ENCODE data around the gene RFX3. TPM values are rescaled to one million over a fixed set of nuclear protein-coding genes. Genes with fewer than 3 reads are reported as not detected.

The RFX3 gene
- total RNA-seq, 2 donors from 2014 or later: 8.7 to 19.8 TPM

- H3K9me3 Mint-ChIP-seq: no peaks in the 10 kb centered on the region
- H3K4me3 Mint-ChIP-seq: no peak overlapping the region
- no peak overlapping the region for H3K27ac Mint-ChIP-seq
- no peaks in the 10 kb centered on the region for H3K27me3 Mint-ChIP-seq
- H3K4me1 Mint-ChIP-seq: peaks cover 20% of the 10 kb centered on the region
- H3K36me3 Mint-ChIP-seq (ENCODE audit: low read depth): peaks cover 21% of the 10 kb centered on the region
- ATAC-seq (replicated peaks): no peak
Measured at GRCh38 chr9:3506164-3506563, 19.6 kb downstream of the RFX3 start.

GRCh38 chr9:3502560-3503398, 23.0 kb downstream of the RFX3 start:
- H3K4me3 Mint-ChIP-seq: no peak overlapping the region
- peaks cover 18% of the 10 kb centered on the region for H3K4me1 Mint-ChIP-seq
- no peaks in the 10 kb centered on the region for H3K9me3 Mint-ChIP-seq
- H3K27ac Mint-ChIP-seq: no peak overlapping the region
- H3K27me3 Mint-ChIP-seq: no peaks in the 10 kb centered on the region
- ATAC-seq (replicated peaks): no peak
- peaks cover 15% of the 10 kb centered on the region for H3K36me3 Mint-ChIP-seq (ENCODE audit: low read depth)

- no peak overlapping the region for H3K27ac Mint-ChIP-seq
- ATAC-seq (replicated peaks): no peak
- H3K9me3 Mint-ChIP-seq: no peaks in the 10 kb centered on the region
- H3K36me3 Mint-ChIP-seq (ENCODE audit: low read depth): peaks cover 10% of the 10 kb centered on the region
- peaks cover 5% of the 10 kb centered on the region for H3K4me1 Mint-ChIP-seq
- no peaks in the 10 kb centered on the region for H3K27me3 Mint-ChIP-seq
- H3K4me3 Mint-ChIP-seq: peak overlapping the region; percentile 6
Measured at GRCh38 chr9:3500044-3500443, 25.8 kb downstream of the RFX3 start.

GRCh38 chr9:3498691-3499090, 27.1 kb downstream of the RFX3 start:
- peak overlapping the region; percentile 22 for H3K27ac Mint-ChIP-seq
- ATAC-seq (replicated peaks): no peak
- no peak overlapping the region for H3K4me3 Mint-ChIP-seq
- peaks cover 8% of the 10 kb centered on the region for H3K4me1 Mint-ChIP-seq
- H3K9me3 Mint-ChIP-seq: peaks cover 3% of the 10 kb centered on the region
- peaks cover 10% of the 10 kb centered on the region for H3K36me3 Mint-ChIP-seq (ENCODE audit: low read depth)
- H3K27me3 Mint-ChIP-seq: no peaks in the 10 kb centered on the region

DNA sequence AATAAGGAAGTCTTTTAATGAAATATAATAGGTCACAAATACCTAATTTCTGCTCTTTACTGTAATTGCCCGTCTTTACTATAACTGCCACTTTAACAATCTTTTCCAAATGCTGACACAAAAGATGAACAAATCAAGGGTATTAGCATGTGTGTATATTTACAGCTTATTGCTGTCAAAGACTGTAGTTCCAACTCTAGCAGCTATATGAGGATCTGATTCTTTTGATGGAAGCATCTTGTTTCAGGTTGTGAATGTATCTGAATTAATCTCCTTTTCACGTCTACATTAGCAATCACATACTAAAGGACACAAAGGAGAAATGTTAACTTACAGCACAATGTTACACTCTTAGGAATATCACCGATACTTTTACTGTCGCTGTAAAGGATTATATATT, 27.9 kb downstream of the RFX3 start:
- ATAC-seq (replicated peaks): no peak
- Mint-ChIP-seq H3K27me3 (no peaks in the 10 kb centered on the region), H3K4me1 (peaks cover 10% of the 10 kb centered on the region), H3K27ac (no peak overlapping the region), H3K4me3 (no peak overlapping the region), H3K9me3 (peaks cover 5% of the 10 kb centered on the region), H3K36me3 (ENCODE audit: low read depth) (peaks cover 10% of the 10 kb centered on the region)

DNA sequence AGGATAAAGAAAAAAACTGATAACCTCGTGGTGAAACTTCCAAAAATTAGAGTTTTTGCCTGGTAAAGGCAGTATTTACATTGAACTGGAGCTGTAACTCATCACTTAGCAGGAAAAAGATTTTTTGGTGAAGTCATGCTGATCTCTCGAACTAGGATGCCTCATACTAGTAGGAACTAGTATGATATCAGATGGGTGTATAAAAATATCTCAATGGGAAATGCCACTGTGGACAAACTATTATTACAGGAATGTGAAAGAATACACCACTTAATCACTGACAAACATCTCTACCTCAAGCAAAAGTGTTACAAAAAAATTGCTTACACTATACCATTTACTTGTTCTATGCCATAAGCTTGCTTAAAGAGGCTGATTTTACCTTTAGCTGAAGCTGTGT, 28.4 kb downstream of the RFX3 start:
- peaks cover 5% of the 10 kb centered on the region for H3K9me3 Mint-ChIP-seq
- H3K27me3 Mint-ChIP-seq: no peaks in the 10 kb centered on the region
- peaks cover 10% of the 10 kb centered on the region for H3K4me1 Mint-ChIP-seq
- H3K4me3 Mint-ChIP-seq: no peak overlapping the region
- ATAC-seq (replicated peaks): no peak
- H3K27ac Mint-ChIP-seq: no peak overlapping the region
- peaks cover 5% of the 10 kb centered on the region for H3K36me3 Mint-ChIP-seq (ENCODE audit: low read depth)

- Mint-ChIP-seq H3K4me3 (no peak overlapping the region), H3K27ac (no peak overlapping the region), H3K4me1 (peaks cover 17% of the 10 kb centered on the region), H3K9me3 (peaks cover 5% of the 10 kb centered on the region), H3K27me3 (no peaks in the 10 kb centered on the region), H3K36me3 (ENCODE audit: low read depth) (no peaks in the 10 kb centered on the region)
- no peak for ATAC-seq (replicated peaks)
Measured at GRCh38 chr9:3495855-3496254, 29.9 kb downstream of the RFX3 start.

- H3K4me1 Mint-ChIP-seq: peaks cover 16% of the 10 kb centered on the region
- peaks cover 5% of the 10 kb centered on the region for H3K9me3 Mint-ChIP-seq
- H3K27ac Mint-ChIP-seq: peak overlapping the region; percentile 46
- H3K36me3 Mint-ChIP-seq (ENCODE audit: low read depth): peaks cover 10% of the 10 kb centered on the region
- no peak overlapping the region for H3K4me3 Mint-ChIP-seq
- no peak for ATAC-seq (replicated peaks)
- no peaks in the 10 kb centered on the region for H3K27me3 Mint-ChIP-seq
Measured at GRCh38 chr9:3492214-3492613, 33.6 kb downstream of the RFX3 start.

GRCh38 chr9:3491450-3491849, 34.4 kb downstream of the RFX3 start:
- H3K9me3 Mint-ChIP-seq: peaks cover 5% of the 10 kb centered on the region
- H3K4me1 Mint-ChIP-seq: peaks cover 16% of the 10 kb centered on the region
- H3K27me3 Mint-ChIP-seq: no peaks in the 10 kb centered on the region
- peaks cover 13% of the 10 kb centered on the region for H3K36me3 Mint-ChIP-seq (ENCODE audit: low read depth)
- no peak overlapping the region for H3K4me3 Mint-ChIP-seq
- no peak for ATAC-seq (replicated peaks)
- H3K27ac Mint-ChIP-seq: no peak overlapping the region

DNA sequence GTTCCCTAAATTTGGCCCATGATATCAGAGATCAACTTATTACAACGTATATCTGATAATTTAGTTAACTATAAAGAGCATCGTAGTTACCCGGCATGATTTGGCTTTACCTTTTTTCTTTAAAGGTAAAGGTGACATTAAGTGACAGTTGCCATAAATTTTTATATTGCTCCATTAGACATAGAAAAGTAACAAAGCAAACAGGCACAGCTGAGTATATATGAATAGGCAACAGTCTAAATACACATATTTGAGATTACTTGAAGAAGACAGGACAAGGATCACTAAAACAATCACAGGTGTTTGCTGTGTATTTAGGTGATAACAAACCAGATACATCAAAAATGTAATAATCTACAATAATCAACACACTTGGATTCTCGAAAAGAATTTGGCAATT, 34.8 kb downstream of the RFX3 start:
- peaks cover 5% of the 10 kb centered on the region for H3K9me3 Mint-ChIP-seq
- no peaks in the 10 kb centered on the region for H3K27me3 Mint-ChIP-seq
- peaks cover 18% of the 10 kb centered on the region for H3K36me3 Mint-ChIP-seq (ENCODE audit: low read depth)
- peaks cover 16% of the 10 kb centered on the region for H3K4me1 Mint-ChIP-seq
- no peak for ATAC-seq (replicated peaks)
- H3K4me3 Mint-ChIP-seq: no peak overlapping the region
- H3K27ac Mint-ChIP-seq: no peak overlapping the region

DNA sequence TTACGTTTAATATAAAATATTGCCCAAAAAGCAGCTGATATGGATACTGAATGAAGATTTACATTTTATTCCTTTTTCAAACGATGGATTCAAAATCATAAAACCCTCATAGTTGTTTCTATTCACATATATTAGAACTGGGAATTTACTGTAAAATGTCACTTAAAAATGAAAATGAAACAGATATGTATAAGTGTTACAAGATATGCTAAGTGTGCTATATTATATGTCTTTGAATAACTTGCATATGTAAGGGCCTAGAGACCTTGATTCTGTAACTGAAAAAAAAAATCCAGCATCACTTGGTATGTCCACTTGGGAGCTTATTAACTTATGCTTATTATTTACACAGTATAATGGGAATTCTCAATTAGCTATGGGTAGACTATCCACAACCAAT, 43.2 kb downstream of the RFX3 start:
- no peak overlapping the region for H3K27ac Mint-ChIP-seq
- H3K4me1 Mint-ChIP-seq: peaks cover 20% of the 10 kb centered on the region
- no peaks in the 10 kb centered on the region for H3K9me3 Mint-ChIP-seq
- H3K36me3 Mint-ChIP-seq (ENCODE audit: low read depth): peaks cover 49% of the 10 kb centered on the region
- no peaks in the 10 kb centered on the region for H3K27me3 Mint-ChIP-seq
- ATAC-seq (replicated peaks): no peak
- no peak overlapping the region for H3K4me3 Mint-ChIP-seq

DNA sequence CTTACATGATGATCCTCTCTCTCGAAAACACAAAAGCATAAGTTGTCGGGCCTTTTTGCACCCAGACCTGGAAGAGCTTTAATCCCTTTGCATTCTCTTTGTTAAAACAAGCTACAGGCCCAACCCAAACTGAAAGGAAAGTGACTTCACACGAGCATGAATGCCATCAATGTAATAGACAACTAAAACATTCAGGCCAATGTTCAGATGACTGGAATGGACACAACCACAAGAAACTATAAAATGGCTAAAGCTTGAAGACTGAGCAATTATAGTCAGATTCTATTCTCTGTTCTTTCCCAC, 45.5 kb downstream of the RFX3 start:
- Mint-ChIP-seq H3K27ac (peak overlapping the region; percentile 90), H3K36me3 (ENCODE audit: low read depth) (peaks cover 40% of the 10 kb centered on the region), H3K9me3 (no peaks in the 10 kb centered on the region), H3K4me1 (peaks cover 39% of the 10 kb centered on the region), H3K27me3 (no peaks in the 10 kb centered on the region), H3K4me3 (peak overlapping the region; percentile 84)
- no peak for ATAC-seq (replicated peaks)

GRCh38 chr9:3479514-3480352, 46.1 kb downstream of the RFX3 start:
- peak; percentile 61 for ATAC-seq (replicated peaks)
- H3K27ac Mint-ChIP-seq: peak overlapping the region; percentile 90
- peaks cover 45% of the 10 kb centered on the region for H3K4me1 Mint-ChIP-seq
- H3K9me3 Mint-ChIP-seq: no peaks in the 10 kb centered on the region
- peaks cover 38% of the 10 kb centered on the region for H3K36me3 Mint-ChIP-seq (ENCODE audit: low read depth)
- peak overlapping the region; percentile 84 for H3K4me3 Mint-ChIP-seq
- no peaks in the 10 kb centered on the region for H3K27me3 Mint-ChIP-seq

DNA sequence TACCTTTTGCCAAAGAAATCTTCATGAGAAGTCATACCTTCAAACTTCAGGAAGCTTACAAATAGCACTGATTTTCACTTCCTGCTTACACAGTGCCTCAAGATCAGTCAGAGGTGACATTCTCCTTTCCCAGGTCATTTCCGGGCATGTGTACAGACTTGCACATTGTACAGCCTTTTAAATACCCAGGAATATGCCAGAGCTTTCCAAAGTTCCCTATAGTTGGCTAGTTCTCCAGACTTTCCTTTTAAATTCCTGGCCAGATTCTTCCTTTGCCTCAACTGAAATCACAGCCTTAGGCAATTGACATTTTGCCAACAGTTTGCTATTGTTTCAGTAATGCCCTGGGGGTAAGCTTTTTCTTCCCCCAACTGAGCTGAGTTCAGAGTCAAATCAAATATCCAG, 47.2 kb downstream of the RFX3 start:
- peak overlapping the region; percentile 84 for H3K4me3 Mint-ChIP-seq
- peak; percentile 73 for ATAC-seq (replicated peaks)
- peak overlapping the region; percentile 90 for H3K27ac Mint-ChIP-seq
- H3K9me3 Mint-ChIP-seq: no peaks in the 10 kb centered on the region
- H3K27me3 Mint-ChIP-seq: no peaks in the 10 kb centered on the region
- peaks cover 26% of the 10 kb centered on the region for H3K36me3 Mint-ChIP-seq (ENCODE audit: low read depth)
- H3K4me1 Mint-ChIP-seq: peaks cover 47% of the 10 kb centered on the region

GRCh38 chr9:3477236-3477834, 48.5 kb downstream of the RFX3 start:
- peak; percentile 48 for ATAC-seq (replicated peaks)
- H3K27ac Mint-ChIP-seq: peak overlapping the region; percentile 90
- H3K36me3 Mint-ChIP-seq (ENCODE audit: low read depth): peaks cover 18% of the 10 kb centered on the region
- no peaks in the 10 kb centered on the region for H3K27me3 Mint-ChIP-seq
- peaks cover 52% of the 10 kb centered on the region for H3K4me1 Mint-ChIP-seq
- peak overlapping the region; percentile 84 for H3K4me3 Mint-ChIP-seq
- H3K9me3 Mint-ChIP-seq: no peaks in the 10 kb centered on the region
